Measurements from ENCODE around the gene TMEM192. TPM values are rescaled to one million over a fixed set of nuclear protein-coding genes. Genes with fewer than 3 reads are reported as not detected.

Gene TMEM192
- total and polyA plus RNA-seq, 2 donors (not counting 1 experiment from before 2014, with no cell fraction given), result 7.7 to 13.3 TPM

- H3K4me1 ChIP-seq (ENCODE audit: control insufficient read depth in 2 of 2, insufficient read depth in 2 of 2, low read length in 2 of 2), result no peaks in the 10 kb centered on the region
- no peak overlapping the region for H3K27ac ChIP-seq (ENCODE audit: low read length in 2 of 2)
- POLR2A ChIA-PET, result no interaction called here
- no peak overlapping the region for H3K27ac Mint-ChIP-seq
- no peaks in the 10 kb centered on the region for H4K20me1 ChIP-seq (ENCODE audit: control insufficient read depth, insufficient read depth, low read length, poor library complexity, severe bottlenecking)
- H3K4me3 Mint-ChIP-seq, result no peak overlapping the region
- TF ChIP-seq CTCF (IDR thresholded peaks at IDR 0.05) (no peak), EZH2 (IDR thresholded peaks at IDR 0.05; ENCODE audit: borderline replicate concordance, insufficient read depth, low read depth, low read length, poor library complexity, severe bottlenecking) (no peak)
- no peaks in the 10 kb centered on the region for H3K27me3 Mint-ChIP-seq
- intact Hi-C loops (cut with micrococcal nuclease), result no loop called here
- no peak overlapping the region for H3K9ac ChIP-seq (ENCODE audit: low read length)
- no CpG with 5 or more reads among the region's 1 CpG for WGBS (ENCODE audit: insufficient coverage)
- no peak overlapping the region for H2AFZ ChIP-seq (ENCODE audit: insufficient read depth, low read depth, low read length, poor library complexity, severe bottlenecking)
- no peak overlapping the region for H3K4me2 ChIP-seq (replicated peaks; ENCODE audit: low read depth, low read length, poor library complexity, severe bottlenecking)
- no peaks in the 10 kb centered on the region for H3K9me3 ChIP-seq (ENCODE audit: control extremely low read depth in 1 of 3, control insufficient read depth in 2 of 3, insufficient read depth in 1 of 3, low read length in 2 of 3)
- CTCF ChIA-PET, result no interaction called here
- no peak for DNase-seq
- no peak overlapping the region for H3K4me3 ChIP-seq (ENCODE audit: control extremely low read depth in 1 of 5, extremely low read depth in 1 of 5, insufficient read depth in 1 of 5, low read depth in 2 of 5, low read length in 4 of 5)
- H3K27me3 ChIP-seq (replicated peaks in 1 of 4; ENCODE audit: control extremely low read depth in 1 of 4, control insufficient read depth in 3 of 4, insufficient read depth in 4 of 4, low read length in 3 of 4), result no peaks in the 10 kb centered on the region
- ATAC-seq (ENCODE audit: low read depth), result no peak
- no peaks in the 10 kb centered on the region for H3K4me1 Mint-ChIP-seq
- H3K9me3 Mint-ChIP-seq (ENCODE audit: insufficient read depth), result no peaks in the 10 kb centered on the region
- peaks cover 0 to 2% of the 10 kb centered on the region in 2 experiments for H3K36me3 ChIP-seq (replicated peaks in 1 of 2; ENCODE audit: control extremely low read depth in 1 of 2, control insufficient read depth in 1 of 2, extremely low read depth in 1 of 2, insufficient read depth in 2 of 2, low read length in 1 of 2)
- no peaks in the 10 kb centered on the region for H3K79me2 ChIP-seq (ENCODE audit: control insufficient read depth, insufficient read depth, low read length)
These were observed 42.1 kb downstream of the TMEM192 start for GRCh38 chr4:165070560-165070959.

- ChIA-PET POLR2A (no interaction called here), CTCF (no interaction called here)
- no peaks in the 10 kb centered on the region for H3K27me3 ChIP-seq (replicated peaks in 1 of 4; ENCODE audit: control extremely low read depth in 1 of 4, control insufficient read depth in 3 of 4, insufficient read depth in 4 of 4, low read length in 3 of 4)
- WGBS (ENCODE audit: insufficient coverage), result no CpG with 5 or more reads among the region's 1 CpG
- H3K4me1 ChIP-seq (ENCODE audit: control insufficient read depth in 2 of 2, insufficient read depth in 2 of 2, low read length in 2 of 2), result no peaks in the 10 kb centered on the region
- no peaks in the 10 kb centered on the region for H3K27me3 Mint-ChIP-seq
- DNase-seq (no peak), ATAC-seq (ENCODE audit: low read depth) (no peak)
- no peak overlapping the region for H3K4me3 Mint-ChIP-seq
- H3K4me1 Mint-ChIP-seq, result no peaks in the 10 kb centered on the region
- no peak overlapping the region for H3K9ac ChIP-seq (ENCODE audit: low read length)
- no peak overlapping the region for H3K27ac ChIP-seq (ENCODE audit: low read length in 2 of 2)
- H3K79me2 ChIP-seq (ENCODE audit: control insufficient read depth, insufficient read depth, low read length), result no peaks in the 10 kb centered on the region
- no peaks in the 10 kb centered on the region for H3K36me3 ChIP-seq (replicated peaks in 1 of 2; ENCODE audit: control extremely low read depth in 1 of 2, control insufficient read depth in 1 of 2, extremely low read depth in 1 of 2, insufficient read depth in 2 of 2, low read length in 1 of 2)
- no peaks in the 10 kb centered on the region for H3K9me3 ChIP-seq (ENCODE audit: control extremely low read depth in 1 of 3, control insufficient read depth in 2 of 3, insufficient read depth in 1 of 3, low read length in 2 of 3)
- TF ChIP-seq EZH2 (IDR thresholded peaks at IDR 0.05; ENCODE audit: borderline replicate concordance, insufficient read depth, low read depth, low read length, poor library complexity, severe bottlenecking) (no peak), CTCF (IDR thresholded peaks at IDR 0.05) (no peak)
- H4K20me1 ChIP-seq (ENCODE audit: control insufficient read depth, insufficient read depth, low read length, poor library complexity, severe bottlenecking), result no peaks in the 10 kb centered on the region
- no peak overlapping the region for H3K27ac Mint-ChIP-seq
- no peak overlapping the region for H2AFZ ChIP-seq (ENCODE audit: insufficient read depth, low read depth, low read length, poor library complexity, severe bottlenecking)
- H3K4me3 ChIP-seq (ENCODE audit: control extremely low read depth in 1 of 5, extremely low read depth in 1 of 5, insufficient read depth in 1 of 5, low read depth in 2 of 5, low read length in 4 of 5), result no peak overlapping the region
- H3K4me2 ChIP-seq (replicated peaks; ENCODE audit: low read depth, low read length, poor library complexity, severe bottlenecking), result no peak overlapping the region
- intact Hi-C loops (cut with micrococcal nuclease), result no loop called here
- H3K9me3 Mint-ChIP-seq (ENCODE audit: insufficient read depth), result no peaks in the 10 kb centered on the region
These were observed 51.7 kb downstream of the TMEM192 start for GRCh38 chr4:165060938-165061337.
